ENCODE measurements around the gene PLA1A.
"Not testable (repeated sequence)": the region's sequence is repeated elsewhere in the genome, so short reads cannot be mapped to it uniquely, and the experiment has no call there.

The PLA1A gene

GRCh38 chr3:119675188-119675874 is 77.6 kb downstream of the PLA1A start:
- no peak overlapping the region for H3K4me3 ChIP-seq (ENCODE audit: control insufficient read depth, low read depth, low read length)
- DNase-seq (ENCODE audit: low read depth), result no peak
- TF ChIP-seq CTCF (conservative IDR thresholded peaks at IDR 0.05; ENCODE audit: control insufficient read depth, insufficient read depth, low read depth, low read length), result no peak

GRCh38 chr3:119676020-119676419 is 78.3 kb downstream of the PLA1A start:
- TF ChIP-seq CTCF (conservative IDR thresholded peaks at IDR 0.05; ENCODE audit: control insufficient read depth, insufficient read depth, low read depth, low read length), result no peak
- peak; percentile 11 for DNase-seq (ENCODE audit: low read depth)
- H3K4me3 ChIP-seq (ENCODE audit: control insufficient read depth, low read depth, low read length), result peak overlapping the region; percentile 65

GRCh38 chr3:119676771-119677640 is 79.3 kb downstream of the PLA1A start, which contains the start of gene COX17:
TSS of gene COX17 (minus strand) at chr3:119677406. CDS start at chr3:119677310, 96 bp downstream.
- H3K4me3 ChIP-seq (ENCODE audit: control insufficient read depth, low read depth, low read length), result peak within 1 kb of the TSS; percentile 65
- DNase-seq (ENCODE audit: low read depth), result peak; percentile 93
- no peak for TF ChIP-seq CTCF (conservative IDR thresholded peaks at IDR 0.05; ENCODE audit: control insufficient read depth, insufficient read depth, low read depth, low read length)

GRCh38 chr3:119677641-119677934 is 79.9 kb downstream of the PLA1A start:
- no peak for DNase-seq (ENCODE audit: low read depth)
- H3K4me3 ChIP-seq (ENCODE audit: control insufficient read depth, low read depth, low read length), result peak overlapping the region; percentile 65
- no peak for TF ChIP-seq CTCF (conservative IDR thresholded peaks at IDR 0.05; ENCODE audit: control insufficient read depth, insufficient read depth, low read depth, low read length)

GRCh38 chr3:119678209-119678608 is 80.5 kb downstream of the PLA1A start:
- not testable (repeated sequence) for DNase-seq (ENCODE audit: low read depth); H3K4me3 ChIP-seq (ENCODE audit: control insufficient read depth, low read depth, low read length)
